Ectodermal cell (in vitro differentiated cells): Measurements from ENCODE around the gene TJP3.

Experiments
- H3K27ac ChIP-seq: 2 replicates; pipeline ENCODE4 v1.7.0; 2013; ENCODE audit warnings: mild to moderate bottlenecking, low read depth, low read length; ENCODE audit not compliant: insufficient read depth, poor library complexity, severe bottlenecking
- H3K27me3 ChIP-seq: 2 replicates; pipeline ENCODE4 v1.7.0; 2013; ENCODE audit warnings: mild to moderate bottlenecking, low read length; ENCODE audit not compliant: insufficient read depth, control insufficient read depth, poor library complexity, severe bottlenecking
- H3K36me3 ChIP-seq: one replicate; pipeline ENCODE4 v1.7.0; 2013; ENCODE audit warnings: low read length; ENCODE audit not compliant: control insufficient read depth, insufficient read depth
- H3K4me1 ChIP-seq: one replicate; pipeline ENCODE4 v1.7.0; 2013; ENCODE audit warnings: low read length; ENCODE audit not compliant: control insufficient read depth, insufficient read depth
- H3K4me3 ChIP-seq: 2 replicates; pipeline ENCODE4 v1.7.0; 2013; ENCODE audit warnings: low read depth, low read length, control low read depth; ENCODE audit not compliant: insufficient read depth
- H3K9me3 ChIP-seq: 2 replicates; pipeline ENCODE4 v1.7.0; 2013; ENCODE audit warnings: mild to moderate bottlenecking, low read length, moderate library complexity; ENCODE audit not compliant: control insufficient read depth
- WGBS, 2 experiments: methylation state at CpG; one replicate each; pipeline ENCODE4 v1.1.7; 2013; ENCODE audit warnings: missing lambda C conversion rate in 2 of 2; 5-methylcytosine and 5-hydroxymethylcytosine counted together

The TJP3 gene

GRCh38 chr19:3785451-3785937 is 77.3 kb downstream of the TJP3 start:
- 4 to 5% methylated on average over 47 of the region's 47 CpGs for WGBS, 2 experiments
- peak overlapping the region; percentile 42 for H3K4me3 ChIP-seq

GRCh38 chr19:3785938-3786824 is 78.0 kb downstream of the TJP3 start, which contains the start of gene MATK:
Gene MATK, minus strand, starts transcription at chr19:3786381. Its CDS starts 1,246 bp downstream, at chr19:3785135.
- H3K4me1 ChIP-seq, result no peaks in the 10 kb centered on the region
- 7 to 8% methylated on average over 101 of the region's 101 CpGs for WGBS, 2 experiments
- H3K27ac ChIP-seq, result no peak within 1 kb of the TSS
- H3K27me3 ChIP-seq, result peaks cover 37% of the 10 kb centered on the region
- H3K4me3 ChIP-seq, result peak within 1 kb of the TSS; percentile 42
- no peaks in the 10 kb centered on the region for H3K9me3 ChIP-seq
- no peaks in the 10 kb centered on the region for H3K36me3 ChIP-seq

More at GRCh38 chr19:3785451-3785937, 77.3 kb downstream of the TJP3 start:
- peaks cover 37% of the 10 kb centered on the region for H3K27me3 ChIP-seq
- no peaks in the 10 kb centered on the region for H3K9me3 ChIP-seq
- H3K36me3 ChIP-seq, result no peaks in the 10 kb centered on the region
- no peak overlapping the region for H3K27ac ChIP-seq
- no peaks in the 10 kb centered on the region for H3K4me1 ChIP-seq

GRCh38 chr19:3788996-3789778 is 81.0 kb downstream of the TJP3 start:
- WGBS, 2 experiments, result 69 to 71% methylated on average over 15 to 16 of the region's 16 CpGs
- no peak overlapping the region for H3K27ac ChIP-seq
- no peaks in the 10 kb centered on the region for H3K36me3 ChIP-seq
- H3K9me3 ChIP-seq, result no peaks in the 10 kb centered on the region
- no peaks in the 10 kb centered on the region for H3K4me1 ChIP-seq
- peaks cover 27% of the 10 kb centered on the region for H3K27me3 ChIP-seq
- H3K4me3 ChIP-seq, result no peak overlapping the region

GRCh38 chr19:3790209-3790734 is 82.1 kb downstream of the TJP3 start:
- Histone ChIP-seq H3K27ac (no peak overlapping the region), H3K4me1 (no peaks in the 10 kb centered on the region), H3K27me3 (peaks cover 17% of the 10 kb centered on the region), H3K9me3 (no peaks in the 10 kb centered on the region), H3K36me3 (no peaks in the 10 kb centered on the region), H3K4me3 (no peak overlapping the region)
- 79 to 84% methylated on average over 6 of the region's 6 CpGs for WGBS, 2 experiments

GRCh38 chr19:3790941-3791340 is 82.8 kb downstream of the TJP3 start:
- H3K27me3 ChIP-seq, result peaks cover 10% of the 10 kb centered on the region
- H3K4me1 ChIP-seq, result no peaks in the 10 kb centered on the region
- H3K9me3 ChIP-seq, result no peaks in the 10 kb centered on the region
- 90 to 91% methylated on average over 7 of the region's 7 CpGs for WGBS, 2 experiments
- no peak overlapping the region for H3K4me3 ChIP-seq
- H3K27ac ChIP-seq, result no peak overlapping the region
- H3K36me3 ChIP-seq, result no peaks in the 10 kb centered on the region

GRCh38 chr19:3792114-3792513 is 83.9 kb downstream of the TJP3 start:
- no peaks in the 10 kb centered on the region for H3K4me1 ChIP-seq
- 85 to 87% methylated on average over 2 to 3 of the region's 3 CpGs for WGBS, 2 experiments
- no peaks in the 10 kb centered on the region for H3K9me3 ChIP-seq
- H3K4me3 ChIP-seq, result no peak overlapping the region
- no peak overlapping the region for H3K27ac ChIP-seq
- no peaks in the 10 kb centered on the region for H3K27me3 ChIP-seq
- H3K36me3 ChIP-seq, result no peaks in the 10 kb centered on the region

GRCh38 chr19:3793799-3794198 is 85.6 kb downstream of the TJP3 start:
- Histone ChIP-seq H3K27me3 (no peaks in the 10 kb centered on the region), H3K36me3 (no peaks in the 10 kb centered on the region), H3K9me3 (no peaks in the 10 kb centered on the region), H3K27ac (no peak overlapping the region), H3K4me1 (no peaks in the 10 kb centered on the region), H3K4me3 (no peak overlapping the region)
- WGBS, 2 experiments, result 90 to 92% methylated on average over 3 of the region's 3 CpGs

- H3K36me3 ChIP-seq, result no peaks in the 10 kb centered on the region
- H3K27ac ChIP-seq, result no peak overlapping the region
- H3K4me1 ChIP-seq, result peaks cover 3% of the 10 kb centered on the region
- H3K4me3 ChIP-seq, result no peak overlapping the region
- no peaks in the 10 kb centered on the region for H3K9me3 ChIP-seq
- 91 to 97% methylated on average over 2 of the region's 2 CpGs for WGBS, 2 experiments
- peaks cover 20% of the 10 kb centered on the region for H3K27me3 ChIP-seq
Observed at GRCh38 chr19:3796358-3796757, 88.2 kb downstream of the TJP3 start.

GRCh38 chr19:3798137-3798536 is 90.0 kb downstream of the TJP3 start:
- H3K27me3 ChIP-seq, result peaks cover 37% of the 10 kb centered on the region
- H3K27ac ChIP-seq, result no peak overlapping the region
- no peaks in the 10 kb centered on the region for H3K9me3 ChIP-seq
- H3K4me3 ChIP-seq, result no peak overlapping the region
- WGBS, 2 experiments, result 78% methylated on average over 6 of the region's 6 CpGs
- H3K4me1 ChIP-seq, result peaks cover 4% of the 10 kb centered on the region
- H3K36me3 ChIP-seq, result no peaks in the 10 kb centered on the region
